ACC112 (cell line): Measurements from ENCODE around the gene PRPSAP2.

Experiments used
- H2AFZ ChIP-seq: fragments of 200-600 bp; sonication (generic); one replicate; pipeline ENCODE4 v1.6.0; 2017; ENCODE audit warnings: antibody characterized with exemption, low read length; ENCODE audit not compliant: unreplicated experiment
- H3K27ac ChIP-seq: fragments of 200-600 bp; sonication (generic); 2 replicates; pipeline ENCODE4 v1.5.1; 2014; ENCODE audit warnings: low read depth, mild to moderate bottlenecking, antibody characterized with exemption, low read length, moderate library complexity
- H3K27me3 ChIP-seq: fragments of 200-600 bp; sonication (generic); 2 replicates; pipeline ENCODE4 v1.6.1; 2014; ENCODE audit warnings: mild to moderate bottlenecking, antibody characterized with exemption, low read length, moderate library complexity, mixed read lengths; ENCODE audit not compliant: insufficient read depth
- H3K36me3 ChIP-seq: fragments of 200-600 bp; sonication (generic); 2 replicates; pipeline ENCODE4 v1.6.1; 2016; ENCODE audit warnings: mild to moderate bottlenecking, antibody characterized with exemption, low read length, moderate library complexity, mixed read lengths; ENCODE audit not compliant: insufficient read depth
- H3K4me1 ChIP-seq: fragments of 200-600 bp; sonication (generic); one replicate; pipeline ENCODE4 v1.6.1; 2016; ENCODE audit warnings: low read length, mixed read lengths; ENCODE audit not compliant: insufficient read depth, unreplicated experiment, control insufficient read depth
- H3K4me3 ChIP-seq: fragments of 200-600 bp; sonication (generic); 2 replicates; pipeline ENCODE4 v1.5.1; 2014; ENCODE audit warnings: mild to moderate bottlenecking, low read depth, low read length
- H3K79me2 ChIP-seq: fragments of 200-600 bp; sonication (generic); one replicate; pipeline ENCODE4 v1.6.0; 2016; ENCODE audit warnings: low read length; ENCODE audit not compliant: control insufficient read depth, unreplicated experiment, insufficient read depth

Gene PRPSAP2

DNA sequence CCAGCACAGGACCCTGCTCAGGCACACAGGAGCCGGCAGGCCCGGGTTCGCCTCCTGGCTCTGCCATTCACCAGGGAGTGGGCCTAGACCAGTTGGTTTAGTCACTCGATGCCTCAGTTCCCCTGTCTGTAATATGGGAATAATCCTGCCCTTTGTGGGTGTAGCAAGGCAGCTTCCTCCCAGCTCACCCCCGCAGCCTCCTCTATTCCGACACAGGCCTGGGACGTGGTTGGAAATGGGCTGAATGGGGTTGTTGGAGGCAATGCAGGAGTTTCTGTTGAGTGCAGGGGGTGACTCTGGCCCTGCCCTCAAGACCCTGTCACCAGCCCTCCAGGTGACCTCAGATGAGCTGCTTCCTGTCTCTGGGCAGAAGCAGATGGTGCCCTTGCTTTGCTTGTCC, 113.9 kb downstream of the PRPSAP2 start:
- no peak overlapping the region for H3K4me3 ChIP-seq
- H3K27me3 ChIP-seq: no peaks in the 10 kb centered on the region
- H3K4me1 ChIP-seq: peaks cover 22% of the 10 kb centered on the region
- H3K36me3 ChIP-seq: no peaks in the 10 kb centered on the region
- no peaks in the 10 kb centered on the region for H3K79me2 ChIP-seq
- no peak overlapping the region for H3K27ac ChIP-seq
- no peak overlapping the region for H2AFZ ChIP-seq

DNA sequence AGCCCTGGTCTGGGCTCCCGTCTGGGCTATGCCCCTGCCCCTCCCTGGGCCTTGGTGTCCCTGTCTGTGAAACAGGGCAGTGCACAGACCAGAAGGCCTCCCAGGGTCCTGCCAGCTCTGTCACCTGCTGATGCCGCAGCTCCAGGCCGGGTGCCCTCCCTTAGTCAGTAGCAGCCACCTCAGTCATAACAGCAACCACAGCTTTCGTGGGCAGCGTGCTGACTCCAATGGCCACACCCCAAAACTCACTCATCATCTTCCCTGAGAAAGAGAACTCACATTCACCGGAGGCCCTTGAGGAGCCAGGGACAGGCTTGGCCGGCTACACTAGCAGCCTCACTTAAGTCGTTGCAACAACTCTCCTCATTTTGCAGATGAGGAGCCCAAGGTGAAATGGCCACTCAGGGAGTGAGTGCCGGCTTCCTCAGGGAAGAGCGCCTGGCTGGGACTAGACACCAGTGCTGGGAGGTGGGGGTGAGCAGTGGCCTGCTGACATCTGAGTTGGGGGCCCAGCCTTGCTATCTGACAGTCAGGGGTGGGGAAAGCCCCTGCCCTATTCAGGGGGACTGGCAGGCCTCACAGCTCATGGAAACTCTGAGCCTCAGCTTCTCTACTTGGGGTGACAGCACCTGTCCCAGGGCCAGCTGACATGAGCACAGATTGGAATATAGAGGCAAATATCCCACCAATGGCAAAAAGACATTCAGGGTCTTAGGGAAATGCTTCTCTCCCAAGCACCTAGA, 116.6 kb downstream of the PRPSAP2 start:
- H3K4me1 ChIP-seq: peaks cover 7% of the 10 kb centered on the region
- 0 out of 2 replicates have a peak, but pooled peaks cover 4% of the 10 kb centered on the region for H3K36me3 ChIP-seq
- no peak overlapping the region for H3K27ac ChIP-seq
- H3K4me3 ChIP-seq: no peak overlapping the region
- H3K27me3 ChIP-seq: no peaks in the 10 kb centered on the region
- no peak overlapping the region for H2AFZ ChIP-seq
- H3K79me2 ChIP-seq: no peaks in the 10 kb centered on the region

GRCh38 chr17:18975597-18975996, 117.7 kb downstream of the PRPSAP2 start:
- Histone ChIP-seq H3K36me3 (0 out of 2 replicates have a peak, but pooled peaks cover 4% of the 10 kb centered on the region), H2AFZ (no peak overlapping the region), H3K27me3 (no peaks in the 10 kb centered on the region), H3K27ac (no peak overlapping the region), H3K4me1 (peaks cover 3% of the 10 kb centered on the region), H3K79me2 (no peaks in the 10 kb centered on the region), H3K4me3 (no peak overlapping the region)

GRCh38 chr17:18976201-18976600, 118.3 kb downstream of the PRPSAP2 start:
- Histone ChIP-seq H3K4me3 (no peak overlapping the region), H3K27ac (no peak overlapping the region), H3K27me3 (no peaks in the 10 kb centered on the region), H3K79me2 (no peaks in the 10 kb centered on the region), H3K36me3 (0 out of 2 replicates have a peak, but pooled peaks cover 4% of the 10 kb centered on the region), H2AFZ (no peak overlapping the region), H3K4me1 (peaks cover 9% of the 10 kb centered on the region)

DNA sequence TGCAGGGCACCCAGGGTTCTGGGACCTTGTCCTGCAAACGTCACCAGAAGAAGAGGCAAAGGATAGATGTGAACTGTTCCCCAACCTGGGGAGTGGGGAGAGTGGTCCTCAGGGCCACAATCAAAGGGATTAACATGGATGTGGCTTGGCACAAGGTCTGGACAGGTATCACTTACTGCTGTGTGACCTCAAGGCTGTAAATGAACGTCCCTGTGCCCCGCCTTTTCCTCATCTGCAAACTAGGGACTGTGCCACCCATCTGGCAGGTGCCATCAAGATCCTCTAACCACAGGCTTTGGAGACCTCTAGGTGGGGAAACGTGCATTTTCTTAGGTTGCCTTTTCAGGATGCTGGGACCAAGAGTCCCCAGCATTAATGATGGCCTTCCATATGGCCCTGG, 119.1 kb downstream of the PRPSAP2 start:
- Histone ChIP-seq H3K27me3 (no peaks in the 10 kb centered on the region), H3K27ac (no peak overlapping the region), H2AFZ (no peak overlapping the region), H3K4me1 (peaks cover 17% of the 10 kb centered on the region), H3K4me3 (no peak overlapping the region), H3K36me3 (0 out of 2 replicates have a peak, but pooled peaks cover 4% of the 10 kb centered on the region), H3K79me2 (no peaks in the 10 kb centered on the region)

GRCh38 chr17:18977646-18978045, 119.7 kb downstream of the PRPSAP2 start:
- Histone ChIP-seq H3K36me3 (0 out of 2 replicates have a peak, but pooled peaks cover 4% of the 10 kb centered on the region), H3K27ac (no peak overlapping the region), H2AFZ (no peak overlapping the region), H3K4me3 (no peak overlapping the region), H3K79me2 (no peaks in the 10 kb centered on the region), H3K27me3 (no peaks in the 10 kb centered on the region), H3K4me1 (peaks cover 23% of the 10 kb centered on the region)

DNA sequence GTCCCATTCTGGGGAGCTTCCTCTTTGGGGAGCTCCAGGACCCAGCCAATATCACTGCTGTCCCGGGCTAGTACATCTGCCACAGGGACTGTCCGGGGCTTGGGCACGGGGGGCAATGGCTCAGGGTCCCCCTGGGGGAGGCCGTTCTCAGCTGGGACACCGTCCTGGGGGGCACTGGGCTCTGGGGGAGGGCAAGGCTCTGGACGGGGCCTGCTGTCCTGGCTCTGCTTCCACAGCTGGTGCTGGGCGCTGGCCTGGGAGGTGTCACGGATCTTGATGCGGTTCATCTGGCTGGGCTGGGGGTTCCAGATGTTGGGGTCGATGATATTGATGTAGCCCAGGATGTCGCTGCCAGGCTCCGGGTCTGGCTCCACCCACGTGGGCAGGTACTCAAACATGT, 120.1 kb downstream of the PRPSAP2 start:
- no peak overlapping the region for H3K4me3 ChIP-seq
- H3K36me3 ChIP-seq: 0 out of 2 replicates have a peak, but pooled peaks cover 4% of the 10 kb centered on the region
- H3K4me1 ChIP-seq: peaks cover 26% of the 10 kb centered on the region
- no peak overlapping the region for H3K27ac ChIP-seq
- H2AFZ ChIP-seq: no peak overlapping the region
- no peaks in the 10 kb centered on the region for H3K27me3 ChIP-seq
- H3K79me2 ChIP-seq: no peaks in the 10 kb centered on the region

- Histone ChIP-seq H3K27ac (no peak overlapping the region), H3K4me3 (no peak overlapping the region), H3K79me2 (no peaks in the 10 kb centered on the region), H2AFZ (no peak overlapping the region), H3K36me3 (0 out of 2 replicates have a peak, but pooled peaks cover 4% of the 10 kb centered on the region), H3K27me3 (no peaks in the 10 kb centered on the region), H3K4me1 (peaks cover 26% of the 10 kb centered on the region)
Measured at GRCh38 chr17:18978655-18979054, 120.7 kb downstream of the PRPSAP2 start.
